HepG2 (cell line): ENCODE results near the gene TAF4B. TPM values are rescaled to one million over a fixed set of nuclear protein-coding genes. Genes with fewer than 3 reads are reported as not detected.

ENCODE experiments used
- ATAC-seq: fragments of 200-7000 bp; cut with Tn5 transposase; 3 replicates; pipeline ENCODE4 v1.9.1; 2020; ENCODE audit warnings: mild to moderate bottlenecking, moderate library complexity
- BruUV-seq: library from RNA; stranded (reverse); fragments of 400-500 nt; replicated peaks from 2 replicates; lab custom pipeline; 2021; lab: Mats Ljungman, UMichigan
- CTCF ChIA-PET: fragments of 300-600 bp; formaldehyde crosslinking; extraction: SDS; loops from one replicate; lab custom pipeline; 2021; ENCODE audit warnings: low total read pairs, inconsistent platforms, low intra/inter-chr PET ratio; lab: Yijun Ruan, JAX
- POLR2A ChIA-PET: fragments of 350-600 bp; sonication (Branson Sonifier 250); formaldehyde crosslinking; loops from one replicate; lab custom pipeline; 2020; ENCODE audit warnings: antibody characterized with exemption, inconsistent platforms; lab: Yijun Ruan, JAX
- DNase-seq: peaks from one replicate; pipeline ENCODE4 v3.0.0-alpha.2; 2015; ENCODE audit warnings: low spot score
- FAIRE-seq: peaks from 3 replicates; lab custom pipeline; 2011; peaks lifted over from hg19 to GRCh38; lab: Jason Lieb, UNC
- H2AFZ ChIP-seq: one replicate; pipeline ENCODE4 v1.6.1; 2011; ENCODE audit warnings: low read length, inconsistent platforms
- H3K27ac ChIP-seq: fragments of 300-600 bp; 3 replicates; pipeline ENCODE4 v1.8.0; 2011; ENCODE audit warnings: mixed run types, mild to moderate bottlenecking, mixed read lengths, low read length, inconsistent platforms; ENCODE audit not compliant: insufficient read depth; ENCODE audit errors: extremely low read length
- H3K27me3 ChIP-seq, 2 experiments: fragments of 200-600 bp in 1 of 2; 2 replicates in 1 of 2; 3 replicates in 1 of 2; pipeline versions ENCODE4 v1.6.0 to v1.8.0; 2011; ENCODE audit warnings: low read length in 2 of 2, mild to moderate bottlenecking in 2 of 2, moderate library complexity in 2 of 2, inconsistent platforms in 1 of 2; ENCODE audit not compliant: insufficient read depth in 2 of 2, control insufficient read depth in 1 of 2
- H3K36me3 ChIP-seq, 2 experiments: fragments of 200-600 bp in 1 of 2; replicated peaks in 1 of 2; 2 replicates in 1 of 2; 3 replicates in 1 of 2; pipeline versions ENCODE4 v1.5.1 to v1.8.0; 2011; ENCODE audit warnings: low read length in 2 of 2, inconsistent platforms in 1 of 2; ENCODE audit not compliant: insufficient read depth in 2 of 2, control insufficient read depth in 1 of 2
- H3K4me1 ChIP-seq: 2 replicates; pipeline ENCODE4 v1.5.1; 2012; ENCODE audit warnings: low read length, inconsistent platforms; ENCODE audit not compliant: insufficient read depth
- H3K4me2 ChIP-seq: 2 replicates; pipeline ENCODE4 v1.6.0; 2011; ENCODE audit warnings: low read depth, low read length, inconsistent platforms
- H3K4me3 ChIP-seq, 3 experiments: fragments of 200-600 bp in 1 of 3; sonication (generic), shearing (Covaris generic) in 1 of 3; replicated peaks in 1 of 3; 2 replicates each; pipeline ENCODE4 v1.5.1; 2011 to 2016; ENCODE audit warnings: low read length in 3 of 3, inconsistent platforms in 2 of 3, low read depth in 2 of 3, mild to moderate bottlenecking in 2 of 3, control low read depth in 1 of 3, mixed read lengths in 1 of 3; ENCODE audit not compliant: insufficient read depth in 1 of 3
- H3K79me2 ChIP-seq: one replicate; pipeline ENCODE4 v1.6.1; 2011; ENCODE audit warnings: low read length, inconsistent platforms; ENCODE audit not compliant: insufficient read depth
- H3K9ac ChIP-seq: 2 replicates; pipeline ENCODE4 v1.6.0; 2011; ENCODE audit warnings: mild to moderate bottlenecking, low read depth, low read length, inconsistent platforms; ENCODE audit not compliant: insufficient read depth
- H3K9me3 ChIP-seq: 2 replicates; pipeline ENCODE4 v1.5.1; 2012; ENCODE audit warnings: mild to moderate bottlenecking, low read length
- H4K20me1 ChIP-seq: 2 replicates; pipeline ENCODE4 v1.6.0; 2011; ENCODE audit warnings: inconsistent platforms, mild to moderate bottlenecking, low read length, moderate library complexity; ENCODE audit not compliant: insufficient read depth
- CERS6 ChIP-seq: sonication (generic); formaldehyde crosslinking; IDR thresholded peaks from 2 replicates; pipeline ENCODE4 v1.5.0; 2020; ENCODE audit warnings: missing genetic modification reagents
- FOSL2 ChIP-seq: sonication (generic); formaldehyde crosslinking; IDR thresholded peaks from 2 replicates; pipeline ENCODE4 v1.4.0; 2020; ENCODE audit warnings: missing genetic modification reagents
- HES4 ChIP-seq: sonication (generic); formaldehyde crosslinking; IDR thresholded peaks from 2 replicates; pipeline ENCODE4 v1.9.0; 2021; ENCODE audit warnings: mild to moderate bottlenecking, missing genetic modification reagents, borderline replicate concordance
- NAIF1 ChIP-seq: sonication (generic); formaldehyde crosslinking; IDR thresholded peaks from 2 replicates; pipeline ENCODE4 v1.5.0; 2020; ENCODE audit warnings: mild to moderate bottlenecking, missing genetic modification reagents, borderline replicate concordance
- NFIC ChIP-seq: IDR thresholded peaks from 2 replicates; pipeline ENCODE4 v1.6.1; 2012; ENCODE audit warnings: mild to moderate bottlenecking, low read length, inconsistent platforms
- SIX1 ChIP-seq: sonication (generic); formaldehyde crosslinking; IDR thresholded peaks from 2 replicates; pipeline ENCODE4 v1.4.0; 2020; ENCODE audit warnings: missing genetic modification reagents, borderline replicate concordance
- SIX4 ChIP-seq: sonication (generic); formaldehyde crosslinking; IDR thresholded peaks from 2 replicates; pipeline ENCODE4 v1.4.0; 2020; ENCODE audit warnings: missing genetic modification reagents
- SRY ChIP-seq: sonication (generic); formaldehyde crosslinking; IDR thresholded peaks from 2 replicates; pipeline ENCODE4 v1.8.0; 2022; ENCODE audit warnings: mild to moderate bottlenecking, missing genetic modification reagents
- TFE3 ChIP-seq: IDR thresholded peaks from 2 replicates; pipeline ENCODE4 v1.6.1; 2016
- ZBTB44 ChIP-seq: sonication (generic); formaldehyde crosslinking; IDR thresholded peaks from 2 replicates; pipeline ENCODE4 v1.4.0; 2020; ENCODE audit warnings: missing genetic modification reagents
- ZC3H4 ChIP-seq: sonication (generic); formaldehyde crosslinking; IDR thresholded peaks from 2 replicates; pipeline ENCODE4 v1.4.0; 2020; ENCODE audit warnings: missing genetic modification reagents, borderline replicate concordance
- ZNF317 ChIP-seq: sonication (generic); formaldehyde crosslinking; IDR thresholded peaks from 2 replicates; pipeline ENCODE4 v1.5.0; 2020; ENCODE audit warnings: mild to moderate bottlenecking, missing genetic modification reagents
- ZNF530 ChIP-seq: sonication (generic); formaldehyde crosslinking; IDR thresholded peaks from 2 replicates; pipeline ENCODE4 v1.5.0; 2020; ENCODE audit warnings: low read depth, mild to moderate bottlenecking, missing genetic modification reagents
- ZNF598 ChIP-seq: sonication (generic); formaldehyde crosslinking; IDR thresholded peaks from 2 replicates; pipeline ENCODE4 v1.5.1; 2020; ENCODE audit warnings: mild to moderate bottlenecking, missing genetic modification reagents, borderline replicate concordance
- WGBS: methylation state at CpG from one replicate; pipeline ENCODE4 v1.1.6; 2017; ENCODE audit warnings: low lambda C conversion rate; 5-methylcytosine and 5-hydroxymethylcytosine counted together
- in situ Hi-C: cut with HindIII; loops from 2 replicates; pipeline ENCODE4 v1.10.0; 2017; ENCODE audit warnings: low pct_unique_long_range_greater_than_20kb; ENCODE audit not compliant: extremely low pct_ligation_motif_present
- intact Hi-C: fragments of 100-400 bp; cut with micrococcal nuclease; formaldehyde crosslinking; loops from one replicate; pipeline ENCODE4 v1.10.0; 2022; ENCODE audit not compliant: unreplicated experiment
- polyA plus RNA-seq, 8 experiments: library from polyadenylated mRNA; depleted of rRNA in 3 of 8; stranded (reverse) in 7 of 8; unstranded in 1 of 8; fragments of >200 nt; fragmentation: Illumina TruSeq in 4 of 8; extraction: Trizol in 4 of 8; gene quantifications; 2 replicates each; pipeline versions ENCODE4 v1.2.1 to v1.2.3, GENCODE V29; 2011 to 2016; ENCODE audit warnings: low read depth in 4 of 8, missing spikeins in 1 of 8, mixed read lengths in 1 of 8; ENCODE audit not compliant: insufficient read depth in 1 of 8
- total RNA-seq, 5 experiments: library from RNA; depleted of rRNA; stranded (reverse); fragments of >200 nt; fragmentation: Illumina TruSeq; extraction: Trizol; gene quantifications; 2 replicates each; pipeline ENCODE4 v1.2.3, GENCODE V29; 2016; ENCODE audit warnings: low read depth in 1 of 5

Gene TAF4B
- total and polyA plus RNA-seq, 2 of the 13 experiments (the other 11 are each of a cell fraction or from before 2014, with no cell fraction given) = 2.2 to 3.8 TPM

GRCh38 chr18:26429535-26430226 is 203.4 kb downstream of the TAF4B start:
- in situ Hi-C loops = loop anchor here (25.0 kb wide), 1 partner anchor 108 kb away; the partner anchor contains the start of gene KCTD1
- Histone ChIP-seq H3K4me2 (no peak overlapping the region), H3K9me3 (no peaks in the 10 kb centered on the region), H3K4me3 (no peak overlapping the region), H4K20me1 (no peaks in the 10 kb centered on the region), H2AFZ (no peak overlapping the region), H3K4me1 (no peaks in the 10 kb centered on the region), H3K27me3 (peaks cover 0 to 6% of the 10 kb centered on the region in 2 experiments; a peak in 1 of 5 replicates), H3K36me3 (no peaks in the 10 kb centered on the region), H3K27ac (no peak overlapping the region), H3K79me2 (no peaks in the 10 kb centered on the region), H3K9ac (no peak overlapping the region)
- DNase-seq (peak; percentile 4), ATAC-seq (peak; percentile 67; the same call in 2 of the 3 replicates), FAIRE-seq (no peak)
- TF ChIP-seq ZNF598 (CRISPR knock-in tag) = no peak
- no peak for TF ChIP-seq ZBTB44 (CRISPR knock-in tag)
- no peak for TF ChIP-seq NFIC
- no peak for TF ChIP-seq NAIF1 (CRISPR knock-in tag)
- TF ChIP-seq ZNF317 (CRISPR knock-in tag) = no peak
- TF ChIP-seq ZC3H4 (CRISPR knock-in tag) = no peak
- TF ChIP-seq SRY (CRISPR knock-in tag) = no peak
- TF ChIP-seq TFE3 (CRISPR knock-in tag) = no peak
- peak; percentile 37; the same call in 1 of the 2 replicates for TF ChIP-seq SIX1 (CRISPR knock-in tag)
- no peak for TF ChIP-seq HES4 (CRISPR knock-in tag)
- 0 out of 2 replicates have a peak, but pooled peaks have one; percentile 53 for TF ChIP-seq SIX4 (CRISPR knock-in tag)
- no peak for TF ChIP-seq CERS6 (CRISPR knock-in tag)
- TF ChIP-seq ZNF530 (CRISPR knock-in tag) = no peak
- peak; percentile 35 for TF ChIP-seq FOSL2 (CRISPR knock-in tag)
- CTCF ChIA-PET = no interaction called here
- intact Hi-C loops = no loop called here
- POLR2A ChIA-PET = no interaction called here
- BruUV-seq = no TSS peak
- WGBS = 12% methylated on average over 5 of the region's 5 CpGs
